Measurements from ENCODE around the gene PRSS27. TPM values are rescaled to one million over a fixed set of nuclear protein-coding genes. Genes with fewer than 3 reads are reported as not detected.

PRSS27 gene
- 1 to 10 TPM; 3.7 to 4.2 TPM for total RNA-seq
- 4.2 TPM for polyA plus RNA-seq (2013, experiment 1 of 2)
- polyA plus RNA-seq (2013, experiment 2 of 2) = 2.7 TPM
- long read RNA-seq, experiment 1, partial matches to known transcripts = 0 of 2 reads
- long read RNA-seq, experiment 1, other reads (novel, unspliced or antisense) = 0 of 2 reads
- long read RNA-seq, experiment 2, partial matches to known transcripts = 0 of 4 reads
- long read RNA-seq, experiment 2, other reads (novel, unspliced or antisense) = 1 of 4 reads
- long read RNA-seq, experiment 3, partial matches to known transcripts = 0 of 1 reads
- long read RNA-seq, experiment 3, other reads (novel, unspliced or antisense) = 0 of 1 reads
- long read RNA-seq, experiment 4 = 0 reads

- no peaks in the 10 kb centered on the region for H3K36me3 ChIP-seq (ENCODE audit: control insufficient read depth, insufficient read depth, low read length)
- DNase-seq = no peak
- peak within 1 kb of the TSS; percentile 69 for H3K4me3 ChIP-seq (ENCODE audit: low read length)
- H3K4me1 ChIP-seq (ENCODE audit: control insufficient read depth, insufficient read depth, low read length) = no peaks in the 10 kb centered on the region
- peak within 1 kb of the TSS; percentile 70 for H3K27ac ChIP-seq (ENCODE audit: low read depth, low read length)
- H3K9ac ChIP-seq (ENCODE audit: extremely low read depth, low read length, poor library complexity, severe bottlenecking) = peak within 1 kb of the TSS; percentile 30
- no peaks in the 10 kb centered on the region for H3K9me3 ChIP-seq (ENCODE audit: control insufficient read depth, low read length)
- Mint-ChIP-seq H3K4me1 (no peaks in the 10 kb centered on the region), H3K4me3 (peak within 1 kb of the TSS; percentile 72), H3K27ac (peak within 1 kb of the TSS; percentile 52), H3K9me3 (no peaks in the 10 kb centered on the region), H3K27me3 (ENCODE audit: insufficient read depth) (peaks cover 4% of the 10 kb centered on the region), H3K36me3 (ENCODE audit: low read depth) (no peaks in the 10 kb centered on the region)
- H3K27me3 ChIP-seq (ENCODE audit: control insufficient read depth, insufficient read depth, low read length, poor library complexity, severe bottlenecking) = no peaks in the 10 kb centered on the region
- 86 to 94% methylated on average over 1 to 26 of the region's 26 CpGs for WGBS, 2 experiments (ENCODE audit: insufficient coverage in 1 of 2, insufficient read length in 1 of 2)
- TF ChIP-seq CTCF (conservative IDR thresholded peaks at IDR 0.05) = no peak
Observed at GRCh38 chr16:2720064-2720457, at the start of gene PRSS27. TSS of gene PRSS27 (minus strand) at chr16:2720224. CDS start at chr16:2720160, 64 bp downstream.

GRCh38 chr16:2769675-2770056 lies 49.6 kb upstream of the PRSS27 start:
- Mint-ChIP-seq H3K27me3 (ENCODE audit: insufficient read depth) (no peaks in the 10 kb centered on the region), H3K36me3 (ENCODE audit: low read depth) (peaks cover 90% of the 10 kb centered on the region), H3K9me3 (peaks cover 7% of the 10 kb centered on the region), H3K27ac (peak overlapping the region; percentile 29), H3K4me1 (no peaks in the 10 kb centered on the region), H3K4me3 (no peak overlapping the region)
- no peak overlapping the region for H3K27ac ChIP-seq (ENCODE audit: low read depth, low read length)
- peaks cover 3% of the 10 kb centered on the region for H3K4me1 ChIP-seq (ENCODE audit: control insufficient read depth, insufficient read depth, low read length)
- peaks cover 5% of the 10 kb centered on the region for H3K9me3 ChIP-seq (ENCODE audit: control insufficient read depth, low read length)
- H3K9ac ChIP-seq (ENCODE audit: extremely low read depth, low read length, poor library complexity, severe bottlenecking) = no peak overlapping the region
- no peak overlapping the region for H3K4me3 ChIP-seq (ENCODE audit: low read length)
- WGBS, 2 experiments (ENCODE audit: insufficient coverage in 1 of 2, insufficient read length in 1 of 2) = 93 to 96% methylated on average over 13 to 14 of the region's 14 CpGs
- no peak for TF ChIP-seq CTCF (conservative IDR thresholded peaks at IDR 0.05)
- peak; percentile 49 for DNase-seq
- H3K27me3 ChIP-seq (ENCODE audit: control insufficient read depth, insufficient read depth, low read length, poor library complexity, severe bottlenecking) = no peaks in the 10 kb centered on the region
- peaks cover 96% of the 10 kb centered on the region for H3K36me3 ChIP-seq (ENCODE audit: control insufficient read depth, insufficient read depth, low read length)

DNA sequence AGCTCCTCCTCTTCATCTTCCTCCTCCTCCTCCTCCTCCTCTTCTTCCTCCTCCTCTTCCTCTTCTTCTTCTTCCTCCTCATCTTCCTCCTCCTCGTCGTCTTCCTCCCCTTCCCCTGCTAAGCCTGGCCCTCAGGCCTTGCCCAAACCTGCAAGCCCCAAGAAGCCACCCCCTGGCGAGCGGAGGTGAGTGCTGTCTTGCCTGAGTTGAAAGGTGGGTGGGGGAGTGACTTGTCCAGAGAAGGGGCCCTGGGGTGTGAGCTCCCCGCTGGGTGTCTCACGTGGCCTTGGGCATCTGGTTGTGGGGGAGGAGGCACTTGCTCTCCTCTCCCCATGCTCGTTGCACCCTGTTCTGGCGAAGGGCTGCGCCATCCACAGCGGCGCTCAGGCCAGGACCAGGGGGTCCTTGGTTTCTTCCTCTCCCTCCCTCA lies 49.1 kb upstream of the PRSS27 start:
- Histone ChIP-seq H3K9me3 (ENCODE audit: control insufficient read depth, low read length) (peaks cover 11% of the 10 kb centered on the region), H3K4me1 (ENCODE audit: control insufficient read depth, insufficient read depth, low read length) (peaks cover 3% of the 10 kb centered on the region), H3K4me3 (ENCODE audit: low read length) (no peak overlapping the region), H3K27ac (ENCODE audit: low read depth, low read length) (peak overlapping the region; percentile 32), H3K9ac (ENCODE audit: extremely low read depth, low read length, poor library complexity, severe bottlenecking) (no peak overlapping the region), H3K27me3 (ENCODE audit: control insufficient read depth, insufficient read depth, low read length, poor library complexity, severe bottlenecking) (no peaks in the 10 kb centered on the region), H3K36me3 (ENCODE audit: control insufficient read depth, insufficient read depth, low read length) (peaks cover 96% of the 10 kb centered on the region)
- no peaks in the 10 kb centered on the region for H3K27me3 Mint-ChIP-seq (ENCODE audit: insufficient read depth)
- TF ChIP-seq CTCF (conservative IDR thresholded peaks at IDR 0.05) = no peak
- WGBS, 2 experiments (ENCODE audit: insufficient coverage in 1 of 2, insufficient read length in 1 of 2) = 80 to 97% methylated on average over 2 to 11 of the region's 11 CpGs
- peaks cover 90% of the 10 kb centered on the region for H3K36me3 Mint-ChIP-seq (ENCODE audit: low read depth)
- H3K4me3 Mint-ChIP-seq = no peak overlapping the region
- no peak for DNase-seq
- peak overlapping the region; percentile 48 for H3K27ac Mint-ChIP-seq
- H3K9me3 Mint-ChIP-seq = peaks cover 7% of the 10 kb centered on the region
- H3K4me1 Mint-ChIP-seq = no peaks in the 10 kb centered on the region

Measured in endodermal cell (in vitro differentiated cells).